Erythroblast (primary cell): ENCODE results near the gene PRKCE.

Source experiments
- GATA1 ChIP-seq: IDR thresholded peaks from 2 replicates; pipeline ENCODE4 v1.6.1; 2011; ENCODE audit warnings: low read depth, mild to moderate bottlenecking, control low read depth, low read length, moderate library complexity
- POLR2A ChIP-seq: IDR thresholded peaks from 2 replicates; pipeline ENCODE4 v1.6.1; 2011; ENCODE audit warnings: mild to moderate bottlenecking, low read length

GRCh38 chr2:45818591-45818990 lies 167.1 kb downstream of the PRKCE start:
- TF ChIP-seq POLR2A: no peak
- no peak for TF ChIP-seq GATA1
